Measurements from ENCODE around the gene CYP21A2.
"Not testable (repeated sequence)": the region's sequence is repeated elsewhere in the genome, so short reads cannot be mapped to it uniquely, and the experiment has no call there.

GRCh38 chr6:32029553-32029952 lies 8.7 kb upstream of the CYP21A2 start:
- not testable (repeated sequence) for TF ChIP-seq EZH2 (IDR thresholded peaks at IDR 0.05; ENCODE audit: borderline replicate concordance, low read length); CTCF (conservative IDR thresholded peaks at IDR 0.05 in 1 of 2, IDR thresholded peaks at IDR 0.05 in 1 of 2; ENCODE audit: extremely low read depth in 1 of 2, insufficient read depth in 1 of 2, low read depth in 1 of 2, low read length in 2 of 2)

All from mammary epithelial cell (primary cell).